HG03442 (cell line): ENCODE data around the gene LTBP2.

Experiments
- ATAC-seq: cut with Tn5 transposase; IDR thresholded peaks from one replicate; pipeline ENCODE4 v1.9.1; 2021; ENCODE audit warnings: mild to moderate bottlenecking, moderate library complexity; ENCODE audit not compliant: unreplicated experiment

LTBP2 gene

DNA sequence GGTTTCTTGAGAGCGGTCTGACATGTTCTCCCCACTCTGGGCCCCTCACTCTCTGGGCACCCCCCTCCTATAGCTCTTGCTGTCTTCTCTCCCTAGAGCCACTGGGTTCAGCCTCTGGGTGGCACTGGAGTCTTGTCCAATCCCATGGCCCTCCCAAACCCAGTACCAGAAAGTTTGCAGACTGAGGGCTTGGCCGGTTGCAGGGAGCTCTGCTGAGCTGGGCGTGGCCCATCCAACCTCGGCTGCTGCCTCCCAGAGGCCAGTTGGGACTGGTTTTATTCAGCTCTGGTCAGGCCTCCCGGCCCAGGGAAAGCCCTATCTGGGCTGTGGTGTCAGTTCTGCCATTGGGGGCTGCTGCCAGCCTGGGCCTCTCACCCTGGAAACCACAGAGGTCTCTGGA, 80.6 kb downstream of the LTBP2 start:
- no peak for ATAC-seq

- ATAC-seq: no peak
Observed at GRCh38 chr14:74531006-74531405, 81.0 kb downstream of the LTBP2 start.

DNA sequence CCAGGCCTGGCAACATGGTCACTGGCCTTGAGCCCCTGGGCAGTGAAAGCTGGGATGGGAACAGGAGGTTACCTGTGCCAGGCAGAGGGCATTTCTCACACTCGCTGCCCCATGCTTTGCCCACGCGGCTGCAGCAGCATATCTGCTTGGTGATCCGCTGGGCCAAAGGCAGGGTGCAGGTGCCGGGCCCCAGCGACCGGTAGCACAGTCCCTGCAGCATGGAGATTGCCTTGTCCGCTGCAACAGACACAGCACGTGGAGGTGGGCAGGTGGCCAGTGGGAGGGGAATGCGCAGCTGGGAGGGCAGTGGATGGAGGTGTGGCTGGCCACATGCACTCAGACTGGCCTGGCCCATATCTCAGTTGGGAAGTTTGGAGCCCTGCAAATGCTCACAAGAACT, 83.2 kb downstream of the LTBP2 start:
- no peak for ATAC-seq

DNA sequence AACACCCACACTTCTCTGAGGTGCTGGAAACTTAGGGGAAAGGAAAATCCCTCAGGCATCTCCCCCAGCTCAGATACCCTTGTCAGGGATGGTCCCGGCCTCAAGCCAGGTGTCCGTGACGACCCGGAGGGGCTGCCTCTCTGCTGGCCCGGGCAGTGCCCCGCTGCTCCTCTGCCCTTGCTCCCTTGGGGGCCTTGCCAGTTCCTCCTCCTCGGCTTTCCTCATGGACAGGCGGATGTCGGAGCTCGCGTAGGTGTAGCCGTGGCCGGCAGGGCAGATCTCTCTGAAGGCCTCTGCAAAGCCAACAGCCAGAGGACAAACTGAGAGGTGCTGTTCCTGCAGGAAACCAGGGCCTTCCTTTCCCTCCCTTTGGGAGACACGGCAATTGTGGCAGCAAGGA, 83.6 kb downstream of the LTBP2 start:
- no peak for ATAC-seq

DNA sequence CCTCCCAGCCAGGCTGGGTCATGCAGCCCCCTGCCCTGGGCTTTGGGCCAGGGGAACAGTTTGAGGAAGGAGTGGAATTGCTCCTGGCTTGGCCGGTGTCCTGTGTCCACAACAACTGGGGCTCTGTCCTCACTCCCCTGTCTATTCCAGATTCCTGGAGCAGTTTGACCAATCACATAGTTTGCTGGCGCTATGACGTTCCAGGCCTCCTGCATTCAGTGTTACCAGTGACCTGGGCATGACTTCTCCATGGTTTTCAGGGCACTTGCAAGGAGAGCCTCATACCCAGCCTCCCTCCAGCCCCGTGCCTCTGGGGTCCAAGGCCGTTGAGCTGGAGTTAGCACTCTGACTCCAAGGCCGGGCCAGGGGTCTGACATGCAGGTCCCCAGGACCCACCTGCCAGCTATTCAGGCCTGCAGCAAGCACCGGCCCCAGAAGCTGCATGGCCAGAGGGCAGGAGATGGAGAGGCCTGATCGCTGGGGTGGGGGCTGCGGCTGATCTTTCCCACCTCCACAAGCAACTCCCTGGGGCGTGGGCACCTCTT, 84.2 kb downstream of the LTBP2 start:
- no peak for ATAC-seq

GRCh38 chr14:74526854-74527585, 85.0 kb downstream of the LTBP2 start:
- ATAC-seq: no peak

DNA sequence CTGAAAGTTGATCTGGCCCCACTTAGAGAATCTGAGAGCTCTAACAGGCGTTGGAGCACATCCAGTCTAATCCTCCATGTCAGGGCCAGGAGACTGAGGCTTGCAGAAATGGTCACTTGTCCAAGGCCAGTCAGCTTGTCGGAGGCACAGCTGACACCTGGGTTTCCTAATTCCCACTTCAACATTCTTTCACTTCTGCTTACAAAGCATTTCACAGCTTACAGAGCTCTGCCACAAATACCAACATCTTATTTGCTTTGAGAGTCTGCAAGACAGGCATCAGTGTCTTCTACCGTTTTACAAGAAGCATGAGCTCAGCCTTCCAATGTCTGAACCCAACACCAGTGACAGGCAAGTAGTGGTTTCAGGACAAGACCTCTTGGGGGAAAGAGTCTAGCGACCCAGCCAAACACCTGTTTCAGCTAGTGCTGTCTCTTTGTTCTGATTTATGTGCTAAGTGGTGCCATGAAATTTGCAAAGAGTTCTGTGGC, 86.6 kb downstream of the LTBP2 start:
- ATAC-seq: no peak

DNA sequence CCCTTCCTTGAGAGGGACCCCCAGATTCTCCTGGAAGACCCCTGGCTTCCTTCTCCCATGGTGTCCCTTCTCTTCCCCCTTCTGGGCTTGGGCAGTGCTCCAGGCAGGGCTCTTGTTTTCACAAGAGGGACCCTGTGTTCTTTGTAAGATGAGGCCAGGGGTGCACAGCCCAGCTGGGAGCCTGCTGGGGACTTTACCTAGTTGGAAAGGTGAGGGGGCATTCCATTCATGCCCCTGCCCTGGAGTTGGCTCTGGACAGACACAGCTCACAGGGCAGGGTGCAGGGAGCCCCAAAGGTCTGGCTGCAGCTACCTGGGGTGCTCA, 87.3 kb downstream of the LTBP2 start:
- ATAC-seq: no peak

DNA sequence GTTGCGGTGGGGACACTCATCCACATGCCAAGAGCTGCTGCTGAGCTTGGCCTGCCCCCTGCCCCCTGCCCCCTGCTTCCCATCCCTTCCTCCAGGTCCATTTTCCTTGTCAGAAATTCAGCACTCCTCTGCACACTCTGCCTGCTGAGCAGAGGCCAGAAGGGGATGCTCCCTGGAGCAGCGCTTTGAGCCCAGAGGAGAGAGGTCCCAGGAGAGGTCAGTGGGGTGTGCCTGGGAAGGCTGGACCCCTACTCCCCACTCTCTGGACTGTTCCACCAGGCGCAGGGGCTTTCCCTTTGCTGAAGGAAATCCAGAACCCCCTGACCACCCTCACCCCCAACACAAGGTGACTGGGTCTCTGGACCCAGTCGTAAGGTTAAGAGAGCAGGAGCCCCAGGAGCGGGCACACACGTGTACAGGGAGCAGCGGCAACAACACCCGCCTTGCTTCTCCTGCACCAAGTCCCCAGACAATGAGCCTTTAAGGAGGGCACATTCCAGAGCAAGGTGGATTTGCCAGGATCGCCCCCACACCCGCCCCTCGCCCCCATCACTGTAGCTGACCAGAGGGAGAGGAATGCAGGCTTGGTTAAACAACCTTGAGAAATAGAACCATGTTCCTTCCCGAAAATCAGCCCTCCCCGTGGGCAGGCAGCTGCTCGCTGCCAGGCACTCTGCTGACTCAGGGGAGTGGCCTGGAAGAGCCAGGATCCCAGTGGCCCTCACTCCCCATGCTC, 87.8 kb downstream of the LTBP2 start:
- ATAC-seq: no peak

DNA sequence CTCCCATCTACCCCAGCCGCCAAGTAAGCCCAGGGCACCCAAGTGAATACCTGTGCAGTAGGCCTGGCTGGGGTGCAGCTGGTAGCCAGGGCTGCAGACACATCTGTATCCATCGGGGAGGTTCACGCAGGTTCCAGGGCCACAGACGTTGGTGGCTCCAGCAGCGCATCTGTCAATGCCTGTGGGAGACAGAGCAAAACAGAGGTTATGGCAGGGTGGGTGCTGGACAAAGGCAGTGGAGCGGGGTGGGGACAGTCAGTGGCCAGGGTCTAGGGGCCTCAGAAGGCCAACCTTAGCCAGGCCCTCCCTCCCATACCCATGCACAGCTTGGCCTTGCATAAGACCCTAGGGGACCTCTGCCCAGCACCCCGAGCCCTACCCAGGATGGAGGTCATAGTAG, 89.3 kb downstream of the LTBP2 start:
- ATAC-seq: no peak

- no peak for ATAC-seq
Observed at GRCh38 chr14:74521756-74522155, 90.3 kb downstream of the LTBP2 start.

GRCh38 chr14:74519316-74520074, 92.5 kb downstream of the LTBP2 start:
- ATAC-seq: no peak

- ATAC-seq: no peak
Observed at GRCh38 chr14:74518221-74518620, 93.8 kb downstream of the LTBP2 start.

- no peak for ATAC-seq
Observed at GRCh38 chr14:74517731-74518130, 94.3 kb downstream of the LTBP2 start.

DNA sequence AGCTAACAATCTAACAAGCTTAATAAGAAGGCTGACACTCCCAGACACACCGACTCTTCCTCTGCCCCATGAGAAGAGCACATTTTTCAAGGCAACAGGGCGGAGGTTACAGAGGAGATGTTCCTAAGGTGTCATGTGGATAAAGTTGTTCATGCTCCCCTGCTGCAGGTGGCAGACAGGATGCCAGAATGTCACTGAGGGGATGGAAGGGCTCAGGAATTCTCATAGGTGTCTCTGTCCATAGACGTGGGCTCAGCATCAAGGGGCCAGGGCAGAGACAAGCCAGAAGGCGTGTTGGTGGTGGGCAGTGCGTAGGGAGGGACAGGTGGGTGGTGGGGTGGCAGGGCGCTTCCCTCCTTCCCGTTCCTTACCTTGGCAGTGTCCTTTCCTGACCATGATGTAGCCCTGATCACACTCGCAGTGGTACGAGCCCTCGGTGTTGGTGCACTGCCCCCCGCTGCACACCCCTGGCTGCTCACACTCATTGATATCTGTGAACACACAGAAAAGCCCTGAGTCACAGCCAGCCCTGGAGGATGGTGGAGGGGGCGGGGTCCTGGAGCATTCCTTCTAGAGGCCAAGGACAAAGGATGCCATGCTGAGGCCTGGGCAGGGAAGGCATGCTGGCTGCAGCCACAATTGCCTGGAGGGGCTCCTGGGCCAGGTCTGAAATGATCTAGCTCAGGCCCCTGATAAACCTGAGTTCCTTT, 95.4 kb downstream of the LTBP2 start:
- ATAC-seq: no peak

DNA sequence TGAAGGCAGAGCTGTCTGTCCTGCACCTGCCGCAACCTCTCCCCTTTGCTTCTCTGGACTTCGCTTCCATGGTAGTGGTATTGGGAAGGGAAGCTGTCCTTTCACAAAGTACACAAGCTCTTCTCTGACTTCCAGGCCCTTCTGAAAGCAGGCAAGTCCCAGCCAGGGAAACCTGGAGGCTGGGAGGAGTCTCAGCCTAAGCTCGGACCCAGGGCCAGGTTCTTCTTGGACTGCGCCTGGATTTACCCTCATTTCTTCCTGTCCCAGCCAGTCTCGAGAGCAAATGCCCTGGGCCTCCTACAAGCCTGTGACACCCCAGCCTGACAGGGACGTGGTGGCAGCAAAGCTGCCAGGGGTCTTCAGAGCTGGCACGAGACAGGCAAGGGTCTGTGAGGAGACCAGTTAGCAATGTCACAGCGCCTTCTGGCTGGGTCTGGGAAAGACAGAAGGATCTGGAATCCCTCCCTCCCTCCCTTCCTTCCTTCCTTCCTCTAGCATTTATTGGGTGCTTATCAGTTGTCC, 96.1 kb downstream of the LTBP2 start:
- no peak for ATAC-seq

GRCh38 chr14:74514471-74514941, 97.5 kb downstream of the LTBP2 start:
- no peak for ATAC-seq

DNA sequence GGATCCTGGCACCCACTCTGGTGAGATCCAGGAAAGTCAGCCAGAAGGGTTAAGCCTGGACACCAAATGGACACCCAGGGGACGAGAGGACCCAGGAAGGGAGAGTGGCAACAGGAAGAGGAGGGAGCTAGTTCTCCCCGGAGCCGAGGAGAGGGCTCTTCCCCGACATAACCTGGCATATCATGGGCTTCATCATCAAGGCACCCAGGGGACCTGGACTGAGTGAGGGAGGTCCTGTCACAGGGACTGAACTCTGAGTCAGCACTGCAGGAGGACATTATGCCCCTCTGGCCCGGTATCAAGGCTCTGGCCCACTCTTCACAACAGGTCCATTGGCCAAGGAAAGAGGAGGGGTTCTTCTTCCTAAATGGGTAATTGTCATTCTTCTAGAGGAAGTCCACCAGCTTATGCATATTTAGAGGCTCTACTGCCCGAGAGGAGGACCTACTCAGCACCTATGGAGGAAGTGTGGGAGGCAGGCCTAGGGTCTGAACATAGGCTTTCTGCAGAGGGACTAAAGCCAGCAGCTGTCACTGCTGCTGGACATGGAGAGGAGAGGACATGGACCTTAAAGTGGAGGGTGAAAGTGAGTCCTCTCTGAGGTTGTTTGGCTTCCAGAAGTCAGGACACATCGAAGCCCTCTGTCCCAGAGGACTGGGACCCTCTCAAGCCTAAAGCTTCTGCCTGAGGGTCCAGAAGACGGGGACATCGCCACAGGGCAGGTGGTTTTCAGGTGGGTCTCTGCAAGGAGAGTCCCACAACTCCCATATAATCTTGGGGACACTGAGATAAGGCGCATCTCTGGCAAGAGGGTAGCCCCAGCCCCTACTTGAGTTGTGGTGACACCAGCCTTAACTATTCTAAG, 99.8 kb downstream of the LTBP2 start:
- no peak for ATAC-seq

DNA sequence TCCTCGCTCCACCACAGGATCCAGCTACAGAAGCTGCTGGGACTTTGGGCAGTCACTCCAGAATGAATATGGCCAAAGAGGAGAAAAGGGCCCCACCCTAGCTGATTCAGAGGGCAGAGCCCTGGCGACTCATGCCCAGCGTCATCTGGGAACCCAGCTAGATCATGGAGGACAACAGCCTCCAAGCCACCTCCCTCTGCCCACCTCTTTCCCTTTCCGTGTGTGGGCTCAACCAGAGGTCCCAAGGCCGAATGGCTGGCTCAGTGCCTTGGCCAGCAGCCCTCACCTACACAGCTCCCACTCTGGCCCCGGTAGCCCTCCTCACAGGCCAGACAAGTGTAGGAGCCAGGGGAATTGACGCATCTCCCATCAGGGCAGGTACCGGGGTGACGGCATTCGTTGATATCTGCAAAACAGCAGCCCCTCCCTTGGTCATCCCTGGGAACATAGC, 101.1 kb downstream of the LTBP2 start:
- no peak for ATAC-seq
